Loucy (cell line): ENCODE results near the gene B4GALT1.

Source experiments
- CTCF ChIP-seq: fragments of 200-600 bp; sonication (generic); conservative IDR thresholded peaks from 2 replicates; pipeline ENCODE4 v1.5.1; 2014; ENCODE audit warnings: mild to moderate bottlenecking, antibody characterized with exemption, low read length
- EZH2phosphoT487 ChIP-seq: fragments of 200-600 bp; IDR thresholded peaks from 2 replicates; pipeline ENCODE4 v1.6.1; 2018; ENCODE audit warnings: antibody characterized with exemption, mild to moderate bottlenecking, moderate library complexity, borderline replicate concordance

- TF ChIP-seq CTCF = no peak
- TF ChIP-seq EZH2phosphoT487 = no peak
Observed at GRCh38 chr9:33180526-33181184, 13.5 kb upstream of the B4GALT1 start.
